Cortex of kidney (tissue), 1 donor: Measurements from ENCODE around the gene ERGIC1.

Experiments
- DNase-seq: peaks from one replicate; lab custom pipeline; 2025; lab: John Stamatoyannopoulos, UW

ERGIC1 gene

DNA sequence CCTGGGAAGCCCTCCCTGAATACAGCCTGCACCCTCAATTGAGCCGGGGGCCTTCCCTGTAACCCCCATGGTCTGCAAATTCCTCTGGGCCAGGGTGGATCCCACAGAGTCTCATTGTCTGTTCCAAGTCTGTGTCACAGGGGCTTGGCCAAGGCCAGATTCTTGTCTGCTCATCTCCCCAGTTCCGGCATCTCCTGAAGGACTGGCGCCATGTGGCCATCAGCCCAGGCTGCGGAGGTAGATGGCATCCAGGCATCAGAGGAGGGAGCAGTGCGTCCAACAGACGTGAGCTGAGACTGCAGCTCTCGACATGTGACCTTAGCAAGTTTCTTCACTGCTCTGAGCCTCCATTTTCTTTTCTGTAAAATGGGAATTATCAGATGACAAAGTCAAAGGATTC is 87.9 kb downstream of the ERGIC1 start:
- no peak for DNase-seq

DNA sequence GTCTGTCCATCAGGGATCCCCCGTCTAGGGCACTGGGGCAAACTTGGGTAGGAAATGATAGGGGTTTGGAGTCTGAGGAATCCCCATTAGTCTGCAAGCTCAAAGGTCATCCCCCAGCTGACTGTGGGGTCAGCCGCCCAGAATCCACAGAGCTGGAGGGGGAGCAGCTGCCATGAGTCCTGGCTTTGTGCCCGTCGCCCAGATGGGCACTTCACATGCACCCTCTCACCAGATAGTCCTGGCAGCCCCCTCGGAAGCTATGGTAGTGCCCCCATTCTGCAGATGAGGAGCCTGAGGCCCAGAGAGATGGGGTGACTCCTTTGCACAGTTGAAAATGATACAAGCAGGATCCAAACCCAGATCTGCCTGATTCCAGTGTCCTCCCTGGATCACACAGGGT is 89.5 kb downstream of the ERGIC1 start:
- DNase-seq = no peak

DNA sequence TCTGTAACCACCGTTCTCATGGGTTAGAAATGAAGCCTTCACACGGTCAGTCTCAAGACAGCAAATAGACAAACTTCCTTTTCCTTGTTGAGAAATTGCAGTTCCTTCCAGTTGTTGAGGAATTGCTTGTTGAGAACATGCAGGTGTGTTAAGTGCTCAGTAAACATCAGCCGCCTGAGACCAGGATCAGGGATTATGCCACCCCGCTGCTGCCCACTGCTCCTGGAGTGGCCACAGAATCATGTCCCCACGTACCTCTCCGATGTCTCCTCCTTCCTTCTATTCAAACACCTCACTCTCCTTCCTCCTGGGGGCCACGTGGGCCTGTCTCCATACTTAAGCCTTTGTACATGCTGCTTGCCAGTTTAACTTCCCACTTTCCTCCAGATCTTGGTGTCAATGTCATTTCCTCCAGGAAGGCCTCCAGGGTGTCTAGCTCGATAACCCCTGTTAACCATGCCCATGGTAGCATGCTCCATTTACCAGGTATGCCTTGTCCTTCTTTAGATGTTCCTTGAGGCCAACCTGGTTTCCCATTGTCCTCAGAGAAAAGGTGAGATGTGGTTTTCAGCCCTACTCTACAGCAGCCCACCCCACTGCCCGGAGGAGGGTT is 91.4 kb downstream of the ERGIC1 start:
- no peak for DNase-seq

DNA sequence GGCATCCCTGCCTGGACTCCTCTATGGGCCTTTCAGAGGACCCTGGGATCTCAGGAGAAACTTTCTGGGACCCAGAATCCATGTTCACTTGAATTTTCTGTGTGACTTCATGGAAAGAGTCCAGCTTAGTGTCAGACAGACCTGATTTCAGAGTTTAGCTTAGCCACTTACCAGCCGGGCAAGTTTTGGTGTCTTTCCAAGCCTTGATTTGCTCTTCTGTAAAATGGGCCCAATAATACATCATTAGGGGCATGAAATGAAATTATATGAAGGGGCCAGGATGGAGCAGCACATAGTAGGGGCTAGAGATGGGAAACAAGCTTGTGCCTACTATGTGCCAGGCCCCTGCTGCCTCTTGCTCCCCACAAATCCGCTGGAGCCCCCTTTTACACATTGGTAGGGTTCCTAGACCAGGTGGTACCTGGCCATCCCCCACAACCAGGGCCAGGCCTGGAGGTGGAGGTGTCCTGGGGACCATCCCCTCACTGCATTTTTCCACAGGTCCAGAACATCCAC is 92.0 kb downstream of the ERGIC1 start:
- DNase-seq = no peak

DNA sequence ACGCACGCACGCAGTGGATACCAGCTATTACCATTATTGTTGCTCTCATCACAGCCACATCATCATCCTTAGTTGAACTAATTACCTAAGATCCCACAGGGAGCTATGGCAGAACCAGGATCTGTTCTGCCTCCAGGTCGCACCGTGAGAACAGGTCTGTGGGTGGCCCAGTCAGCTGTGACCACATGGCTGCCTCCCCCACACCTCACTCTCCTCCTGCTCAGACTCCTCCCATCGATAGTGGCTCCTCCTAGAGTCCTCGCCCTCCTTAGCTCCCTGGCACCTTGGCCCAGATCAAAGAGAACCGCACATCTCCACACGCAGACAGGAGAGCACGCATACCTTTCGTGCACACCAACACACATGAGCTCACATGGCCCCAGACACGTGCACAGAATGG is 92.7 kb downstream of the ERGIC1 start:
- no peak for DNase-seq

DNA sequence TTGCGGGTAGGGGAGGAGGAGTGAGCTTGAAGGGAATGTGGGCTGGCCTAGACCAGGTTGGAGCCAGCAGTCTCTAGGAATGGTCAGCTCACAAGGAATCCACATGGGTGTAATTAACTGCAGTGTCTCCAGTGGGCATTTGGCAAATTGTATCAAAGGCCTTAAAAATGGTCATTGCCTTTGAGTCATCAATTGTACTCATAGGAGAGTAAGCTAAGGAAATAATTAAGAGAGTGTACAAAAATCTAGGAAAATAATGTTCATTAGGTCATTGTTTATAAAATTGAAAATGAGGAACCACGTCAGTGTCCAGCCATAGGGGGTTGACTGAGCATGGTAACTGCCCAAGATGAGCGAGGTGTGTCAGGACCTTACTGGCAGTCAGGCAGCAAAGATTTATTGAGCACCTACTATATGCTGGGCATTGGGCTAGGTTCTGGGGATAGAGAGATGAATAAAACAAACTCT is 95.4 kb downstream of the ERGIC1 start:
- DNase-seq = no peak

DNA sequence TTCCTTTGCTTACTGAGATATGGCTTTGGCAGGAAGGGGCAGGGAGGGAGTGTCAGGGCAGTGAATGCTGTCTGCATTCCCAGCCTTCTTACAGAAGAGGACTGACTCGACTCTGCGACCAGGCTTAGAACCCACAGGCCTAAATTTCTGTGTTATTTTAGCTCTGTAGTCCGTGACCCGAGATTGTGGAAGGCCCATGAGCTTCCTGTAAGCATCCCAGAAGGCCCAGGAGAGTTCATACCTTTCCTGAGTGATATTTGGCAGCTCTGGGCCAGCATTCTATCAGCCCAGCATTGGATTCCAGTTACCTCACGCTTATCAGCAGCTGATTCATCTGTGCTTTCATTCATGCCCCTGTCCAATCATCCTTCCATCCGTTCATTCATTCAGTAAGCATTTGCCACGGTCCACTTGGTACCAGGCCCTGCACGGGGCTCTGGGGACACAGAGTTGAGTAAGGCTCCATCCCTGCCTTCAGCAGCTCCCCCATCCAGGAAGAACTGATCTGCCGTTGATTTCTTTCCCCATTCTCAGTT is 97.0 kb downstream of the ERGIC1 start:
- no peak for DNase-seq

DNA sequence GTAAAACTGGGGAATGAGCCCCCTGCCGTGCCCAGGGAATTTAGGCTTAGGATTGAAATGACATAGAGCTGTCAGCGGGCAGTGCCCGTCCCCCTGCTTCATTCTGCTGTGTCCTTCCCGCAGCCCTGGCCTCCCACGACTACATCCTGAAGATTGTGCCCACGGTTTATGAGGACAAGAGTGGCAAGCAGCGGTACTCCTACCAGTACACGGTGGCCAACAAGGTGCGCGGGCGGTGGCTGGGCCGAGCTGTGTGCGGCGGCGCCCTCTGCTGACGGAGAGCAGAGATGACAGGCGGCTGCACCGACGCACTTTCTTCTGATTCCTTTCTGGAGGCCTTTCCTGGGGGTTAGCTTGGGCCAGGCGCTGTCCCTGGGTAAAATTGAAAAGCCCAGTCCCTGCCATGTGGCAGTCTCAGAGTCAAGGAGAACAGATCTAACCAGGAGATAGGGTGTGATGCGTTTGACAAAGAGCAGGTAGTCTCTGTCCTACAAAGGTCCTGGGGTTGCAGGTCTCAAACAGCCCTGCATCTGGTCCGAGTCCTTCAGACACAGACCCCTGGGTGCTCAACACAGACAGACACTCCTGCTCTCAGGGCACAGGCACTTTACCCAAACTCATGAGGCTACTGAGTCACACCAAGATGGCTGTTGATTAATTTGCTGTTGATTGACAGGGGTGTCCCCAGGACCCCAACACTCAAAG is 98.4 kb downstream of the ERGIC1 start:
- DNase-seq = no peak

DNA sequence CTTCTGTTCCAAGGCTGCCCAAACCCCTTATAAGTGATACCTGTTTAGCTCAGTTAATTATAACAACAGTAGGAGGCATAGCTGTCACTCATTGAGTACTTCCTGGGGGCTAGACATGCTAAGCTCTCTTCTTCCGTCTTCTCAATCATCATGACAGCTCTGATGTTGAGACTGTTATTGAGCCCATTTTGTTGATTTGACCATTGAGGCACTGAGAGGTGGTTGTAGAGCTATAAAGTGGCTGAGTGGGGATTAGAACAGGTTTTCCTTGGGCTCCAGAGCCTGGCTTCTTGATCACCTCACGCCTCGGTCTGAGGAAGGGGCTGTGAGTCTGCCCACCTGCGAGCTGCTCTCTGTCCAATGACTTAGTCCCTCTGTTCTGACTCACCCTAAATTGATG is 99.2 kb downstream of the ERGIC1 start:
- DNase-seq = no peak

DNA sequence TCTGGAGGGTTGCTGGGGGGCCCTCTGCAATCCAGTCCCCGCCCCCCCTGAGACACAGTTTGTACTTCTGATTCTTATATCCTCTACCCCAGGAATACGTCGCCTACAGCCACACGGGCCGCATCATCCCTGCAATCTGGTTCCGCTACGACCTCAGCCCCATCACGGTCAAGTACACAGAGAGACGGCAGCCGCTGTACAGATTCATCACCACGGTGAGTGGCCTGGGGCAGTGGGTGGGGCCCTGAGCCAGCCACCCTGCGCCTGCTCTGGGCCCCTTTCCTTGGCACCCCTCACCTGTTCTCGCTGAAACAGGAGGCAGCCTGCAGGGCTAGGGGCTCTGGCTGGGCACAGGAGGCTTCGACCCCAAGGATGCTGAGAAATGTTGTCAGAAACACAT is 101.0 kb downstream of the ERGIC1 start:
- no peak for DNase-seq

DNA sequence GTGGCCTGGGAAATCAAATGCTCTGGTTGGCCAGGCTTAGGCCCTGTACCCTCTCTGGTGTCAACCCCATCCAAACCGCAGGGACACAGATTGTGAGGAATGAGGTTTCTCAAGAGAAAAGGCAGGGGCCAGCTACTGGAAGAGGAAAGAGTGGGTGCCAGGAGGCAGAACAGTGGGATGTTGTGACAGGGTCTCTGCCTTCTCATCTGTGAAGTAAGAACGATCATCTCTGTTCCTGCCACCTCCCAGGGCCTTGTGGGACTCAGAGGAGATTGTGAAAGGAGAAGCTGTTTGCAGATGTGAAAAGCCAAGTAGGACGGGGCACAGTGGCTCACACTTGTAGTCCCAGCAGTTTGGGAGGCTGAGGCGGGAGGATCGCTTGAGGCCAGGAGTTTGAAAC is 102.3 kb downstream of the ERGIC1 start:
- no peak for DNase-seq

DNA sequence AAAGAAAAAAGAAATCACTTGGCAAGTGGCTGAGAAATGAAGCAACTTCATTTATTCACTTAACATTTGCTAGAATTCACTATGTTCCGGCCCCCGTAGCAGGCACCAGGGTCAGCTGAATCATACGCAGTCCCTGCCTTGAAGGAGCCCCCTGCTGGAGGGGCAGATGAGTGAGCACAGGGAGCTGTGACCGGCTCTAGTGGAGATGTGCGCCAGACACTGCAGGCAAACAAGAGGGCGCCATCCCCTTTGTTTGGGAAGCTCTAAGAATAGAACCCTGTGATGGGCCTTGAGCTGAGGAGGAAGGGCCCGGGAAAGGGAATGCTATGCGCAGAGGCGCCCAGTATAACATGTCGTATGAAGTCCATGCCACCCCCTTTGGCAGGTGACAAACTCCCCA is 105.0 kb downstream of the ERGIC1 start:
- DNase-seq = no peak

DNA sequence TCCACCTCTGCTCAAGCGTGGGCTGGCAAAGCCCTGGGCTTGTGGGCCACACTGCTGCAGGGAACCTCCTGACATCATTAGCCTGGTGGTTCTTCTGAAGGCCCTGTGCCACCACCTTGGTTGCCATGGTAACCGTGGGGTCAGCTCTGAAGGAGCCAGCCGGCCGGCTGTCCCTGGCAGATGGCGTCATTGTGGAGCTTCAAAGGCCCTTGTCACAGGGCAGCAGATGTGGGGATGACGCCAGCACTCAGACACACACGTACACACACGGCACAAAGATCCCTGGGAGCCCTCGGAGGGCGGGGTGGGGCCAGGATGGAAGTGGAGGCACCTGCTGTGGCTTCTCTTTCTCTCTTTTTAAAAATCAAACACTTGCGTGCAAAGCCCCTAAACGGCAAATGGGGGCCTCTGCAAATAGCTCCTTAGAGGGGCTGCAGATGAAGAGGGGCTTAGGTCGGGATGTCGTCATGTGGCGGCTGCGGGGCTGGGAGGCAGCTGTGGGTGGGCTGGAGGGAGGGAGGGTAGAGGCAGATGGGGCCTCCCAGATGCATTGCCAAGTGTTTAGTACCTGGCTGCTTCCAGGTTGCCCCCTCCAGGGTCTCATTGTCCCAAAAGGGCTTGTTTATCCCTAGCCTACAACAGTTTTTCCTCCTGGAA is 105.7 kb downstream of the ERGIC1 start:
- DNase-seq = no peak

DNA sequence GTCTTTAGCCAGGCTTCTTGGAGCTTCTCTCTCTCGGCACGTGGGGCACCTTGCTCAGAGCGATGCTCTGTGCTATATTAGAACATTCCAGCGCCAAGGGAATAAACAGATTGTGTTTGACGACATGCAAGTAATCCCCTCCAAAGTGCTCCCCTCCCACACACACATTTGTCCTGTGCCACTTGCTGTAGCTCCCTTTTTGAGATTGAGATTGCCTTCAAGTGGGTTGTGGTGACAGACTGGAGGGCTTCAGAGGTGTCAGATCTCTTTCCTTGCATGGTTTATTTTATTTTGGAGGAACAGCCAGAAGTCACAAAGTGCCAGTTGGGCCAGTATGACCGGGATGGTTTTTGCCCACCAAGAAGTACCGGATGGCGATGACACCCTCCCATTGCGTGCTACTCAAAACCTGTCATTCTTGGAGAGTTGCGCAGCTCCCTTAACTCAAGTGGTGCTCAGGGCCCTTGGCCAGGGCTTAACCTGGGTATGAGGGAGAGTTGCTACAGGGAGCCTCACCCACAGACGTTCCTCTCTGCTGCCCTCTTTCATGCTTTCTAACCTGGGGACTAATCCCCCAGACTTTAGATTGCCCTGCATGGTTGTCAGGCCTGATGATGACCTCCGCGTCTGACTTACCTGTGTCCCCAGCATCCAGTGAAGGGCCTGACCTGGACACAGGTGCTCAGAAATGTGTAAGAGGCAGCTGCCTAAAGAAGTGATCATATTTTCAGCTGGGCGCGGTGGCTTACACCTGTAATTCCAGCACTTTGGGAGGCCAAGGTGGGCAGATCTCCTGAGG is 106.4 kb downstream of the ERGIC1 start:
- no peak for DNase-seq

DNA sequence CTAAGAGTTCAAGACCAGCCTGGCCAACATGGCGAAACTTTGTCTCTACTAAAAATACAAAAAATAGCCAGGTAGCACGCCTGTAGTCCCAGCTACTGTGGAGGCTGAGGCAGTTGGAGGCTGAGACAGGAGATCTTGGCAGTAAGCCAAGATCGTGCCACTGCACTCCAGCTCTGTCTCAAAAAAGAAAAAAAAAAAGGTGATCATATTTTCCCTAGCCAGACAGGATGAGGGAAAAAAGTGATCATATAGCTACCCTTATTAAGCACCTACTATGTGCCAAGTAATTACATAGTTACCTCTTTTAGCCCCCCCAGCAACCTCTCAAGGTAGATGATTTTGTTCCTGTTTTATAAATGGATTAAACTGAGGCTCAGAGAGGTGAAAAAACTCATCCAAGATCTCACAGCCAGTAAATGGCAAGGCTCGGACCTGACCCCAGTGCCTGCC is 107.0 kb downstream of the ERGIC1 start:
- no peak for DNase-seq

DNA sequence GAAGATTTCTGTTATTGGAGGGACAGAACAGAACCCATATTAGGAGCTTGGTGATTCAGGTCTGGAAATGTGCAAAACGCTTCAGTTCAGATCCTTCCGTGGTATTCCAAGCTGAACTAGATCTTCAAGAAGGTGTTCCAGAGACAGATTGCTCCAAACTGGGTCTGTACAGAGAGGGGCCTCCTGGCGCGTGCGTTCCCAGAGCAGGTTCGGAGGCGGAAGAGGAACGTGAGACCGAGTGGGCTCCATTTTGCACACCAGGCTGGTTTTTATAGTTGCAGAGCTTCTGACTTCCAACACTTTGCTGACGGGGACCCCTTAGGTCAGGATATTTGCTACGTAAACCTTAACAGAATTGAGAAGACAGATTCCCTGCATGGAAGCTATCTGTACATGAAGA is 108.5 kb downstream of the ERGIC1 start:
- no peak for DNase-seq

DNA sequence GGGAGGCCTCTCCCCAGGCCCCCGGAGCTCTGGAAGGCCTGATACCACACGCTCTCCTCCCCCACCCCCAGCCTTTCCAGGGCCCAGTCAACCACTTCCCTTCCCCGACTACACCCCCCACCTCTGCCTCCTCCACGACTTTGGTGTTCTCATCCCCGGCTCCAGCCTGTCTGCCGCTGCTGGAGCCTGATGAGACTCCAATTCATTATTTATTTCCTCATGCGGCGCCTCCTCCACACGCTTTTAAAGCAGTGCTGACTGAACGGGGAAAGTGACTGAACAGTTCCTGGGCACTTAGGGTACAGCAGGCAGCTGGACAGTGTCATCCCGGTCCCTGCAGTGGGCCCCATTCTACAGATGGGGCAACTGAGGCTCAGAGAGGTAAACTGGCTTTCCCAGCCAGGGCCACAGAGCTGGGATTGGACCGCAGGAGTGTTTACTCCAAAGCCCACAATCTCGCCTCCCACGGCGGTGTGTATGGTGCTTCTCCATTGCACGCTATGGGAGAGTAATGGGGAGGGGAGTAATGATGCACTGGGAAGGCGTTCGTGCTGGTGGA is 109.3 kb downstream of the ERGIC1 start:
- DNase-seq = no peak

DNA sequence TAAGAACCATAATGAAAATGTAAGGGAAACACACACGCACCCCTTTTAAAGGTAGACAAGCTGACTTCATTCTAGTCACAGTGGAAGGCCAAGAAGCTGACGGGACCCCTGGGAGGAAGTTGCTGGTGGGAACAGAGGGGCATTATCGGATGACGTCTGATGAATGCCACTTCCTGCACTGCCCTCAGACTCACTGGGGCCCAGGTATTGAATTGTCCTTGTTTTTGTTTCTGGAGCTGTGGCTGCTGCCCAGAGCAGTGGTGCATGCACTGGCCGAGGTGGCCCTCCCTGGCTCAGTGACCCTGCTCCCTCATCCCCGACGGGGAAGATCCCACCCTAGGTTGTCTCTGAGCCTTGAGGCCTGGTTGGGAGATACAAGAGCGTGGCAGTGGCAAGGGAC is 109.9 kb downstream of the ERGIC1 start:
- no peak for DNase-seq

DNA sequence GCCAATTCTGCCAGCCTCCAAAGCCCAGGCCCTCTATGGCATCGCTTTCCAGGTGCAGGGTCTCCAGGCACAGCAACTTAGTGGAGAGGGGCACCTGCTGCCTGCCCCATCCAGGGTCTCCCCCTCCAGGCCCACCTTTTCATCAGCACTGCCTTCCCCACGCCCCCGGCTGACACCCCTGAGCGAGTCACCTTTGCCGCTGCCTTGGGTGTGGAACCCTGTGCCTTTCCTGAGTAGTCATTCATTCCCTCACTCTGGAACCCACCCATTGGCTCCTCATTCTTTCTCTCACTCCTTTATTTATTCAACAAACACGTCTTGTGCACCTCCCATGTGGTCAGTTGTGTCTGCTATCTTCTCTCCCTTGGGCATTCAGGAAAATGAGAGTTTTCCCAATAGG is 110.7 kb downstream of the ERGIC1 start:
- DNase-seq = no peak

DNA sequence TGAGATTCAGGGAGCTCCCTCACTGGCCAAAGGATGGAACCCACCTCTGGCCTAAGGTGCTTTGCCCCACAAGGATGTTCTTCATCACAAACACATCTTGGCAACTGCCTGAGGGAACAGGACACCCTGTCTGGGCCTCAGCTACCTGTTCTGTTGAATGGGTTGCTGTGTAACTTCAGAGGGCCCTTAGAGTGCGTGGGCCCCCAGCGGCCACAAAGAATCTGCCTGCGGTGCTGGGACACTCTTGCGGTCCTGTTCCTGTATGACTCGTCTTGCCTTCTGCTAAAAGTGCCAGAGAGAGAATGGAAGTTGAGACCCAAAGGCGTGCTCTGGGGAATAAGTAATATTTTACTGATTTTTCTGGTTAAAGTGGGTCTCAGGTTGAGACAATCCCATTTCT is 111.1 kb downstream of the ERGIC1 start:
- no peak for DNase-seq

DNA sequence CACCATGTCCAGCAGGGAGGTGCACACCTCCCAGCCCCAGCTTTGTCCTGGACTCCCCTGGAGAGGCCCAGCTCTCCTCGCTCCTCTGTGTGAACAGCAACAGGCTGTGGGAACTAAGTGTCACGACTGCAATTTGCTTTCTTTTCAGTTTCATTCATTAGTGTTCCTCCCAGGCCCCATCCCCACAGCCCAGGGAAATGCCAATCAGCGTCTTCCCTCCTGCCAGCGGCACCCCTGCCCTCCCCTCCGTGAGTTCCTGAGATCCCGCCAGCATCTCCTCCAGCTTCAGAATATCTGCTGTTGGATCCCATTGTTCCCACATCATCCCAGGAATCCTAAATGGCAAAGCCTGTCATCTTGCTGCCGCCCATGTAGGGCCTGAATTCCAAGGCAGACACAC is 112.1 kb downstream of the ERGIC1 start:
- DNase-seq = no peak

DNA sequence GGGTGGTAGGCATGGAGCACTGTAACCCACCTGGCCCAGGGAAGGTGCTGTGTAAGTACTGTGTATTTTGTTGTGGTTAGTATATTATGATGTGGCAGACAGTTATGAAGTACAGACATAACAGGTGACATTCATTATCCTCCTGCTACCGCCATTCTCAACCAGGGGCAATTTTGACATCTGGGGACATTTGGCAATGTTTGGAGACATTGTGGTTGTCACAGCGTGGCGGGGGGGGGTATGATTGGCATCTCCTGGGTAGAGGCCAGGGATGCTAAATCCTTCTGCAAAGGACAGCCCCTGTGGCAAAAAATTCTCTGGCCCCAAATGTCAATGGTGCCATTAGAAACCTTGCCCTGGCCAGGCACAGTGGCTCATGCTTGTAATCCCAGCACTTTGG is 115.4 kb downstream of the ERGIC1 start:
- no peak for DNase-seq
